Urinary bladder (tissue), 4 donors: ENCODE results near the gene MCM9. TPM values are rescaled to one million over a fixed set of nuclear protein-coding genes. Genes with fewer than 3 reads are reported as not detected.

Experiments
- DNase-seq: peaks from one replicate; pipeline ENCODE4 v3.0.0-alpha.2; 2015; ENCODE audit errors: extremely low spot score
- H3K27ac ChIP-seq: one replicate; pipeline ENCODE4 v1.5.1; 2013; ENCODE audit warnings: low read depth, mild to moderate bottlenecking, moderate library complexity
- H3K36me3 ChIP-seq: one replicate; pipeline ENCODE4 v1.6.1; 2013; ENCODE audit warnings: mild to moderate bottlenecking, moderate library complexity; ENCODE audit not compliant: insufficient read depth
- H3K4me1 ChIP-seq: one replicate; pipeline ENCODE4 v1.6.1; 2013; ENCODE audit warnings: mild to moderate bottlenecking, moderate library complexity; ENCODE audit not compliant: insufficient read depth
- H3K4me3 ChIP-seq: one replicate; pipeline ENCODE4 v1.5.1; 2013; ENCODE audit warnings: low read depth, low read length
- WGBS: extraction: QIAGEN DNeasy Blood & Tissue Kit; methylation state at CpG from one replicate; pipeline ENCODE4 v1.1.7; 2013; 5-methylcytosine and 5-hydroxymethylcytosine counted together
- polyA plus RNA-seq: library from polyadenylated mRNA; stranded (reverse); fragments of 200-250 nt; gene quantifications from one replicate; pipeline ENCODE4 v1.2.3, GENCODE V29; 2013
- total RNA-seq: library from RNA; depleted of rRNA; stranded (reverse); fragments of >200 nt; gene quantifications from one replicate; pipeline ENCODE4 v1.2.3, GENCODE V29; 2014
- donor health status: healthy with polysubstance abuse.
- donor health status: healthy.

The MCM9 gene
- total and polyA plus RNA-seq, 2 donors: 7.5 to 26.3 TPM

GRCh38 chr6:118895261-118895560, 39.7 kb downstream of the MCM9 start:
- H3K4me3 ChIP-seq: peak overlapping the region; percentile 92
- 0% methylated on average over 11 of the region's 11 CpGs for WGBS
- DNase-seq: no peak
- no peaks in the 10 kb centered on the region for H3K36me3 ChIP-seq
- H3K27ac ChIP-seq: peak overlapping the region; percentile 94
- H3K4me1 ChIP-seq: peaks cover 5% of the 10 kb centered on the region

- peaks cover 6% of the 10 kb centered on the region for H3K4me1 ChIP-seq
- no peak for DNase-seq
- WGBS: under 1% methylated on average over 102 of the region's 102 CpGs
Observed at GRCh38 chr6:118894425-118895260, 40.3 kb downstream of the MCM9 start.

GRCh38 chr6:118893807-118894424, 41.0 kb downstream of the MCM9 start, which contains the start of gene ASF1A:
TSS of gene ASF1A (plus strand) at chr6:118894152. CDS start at chr6:118894414, 262 bp downstream.
- H3K36me3 ChIP-seq: no peaks in the 10 kb centered on the region
- peak within 1 kb of the TSS; percentile 94 for H3K27ac ChIP-seq
- WGBS: under 1% methylated on average over 51 of the region's 51 CpGs
- peak; percentile 99 for DNase-seq
- H3K4me1 ChIP-seq: peaks cover 4% of the 10 kb centered on the region
- peak within 1 kb of the TSS; percentile 92 for H3K4me3 ChIP-seq

More at GRCh38 chr6:118894425-118895260, 40.3 kb downstream of the MCM9 start:
- peak overlapping the region; percentile 94 for H3K27ac ChIP-seq
- H3K4me3 ChIP-seq: peak overlapping the region; percentile 92
- no peaks in the 10 kb centered on the region for H3K36me3 ChIP-seq

- peak overlapping the region; percentile 90 for H3K27ac ChIP-seq
- H3K4me3 ChIP-seq: peak overlapping the region; percentile 92
- H3K36me3 ChIP-seq: no peaks in the 10 kb centered on the region
- DNase-seq: no peak
- peaks cover 4% of the 10 kb centered on the region for H3K4me1 ChIP-seq
- WGBS: under 1% methylated on average over 18 of the region's 18 CpGs
Observed at GRCh38 chr6:118893064-118893806, 41.7 kb downstream of the MCM9 start.

GRCh38 chr6:118892355-118892991, 42.5 kb downstream of the MCM9 start:
- peak overlapping the region; percentile 90 for H3K27ac ChIP-seq
- DNase-seq: no peak
- H3K4me3 ChIP-seq: peak overlapping the region; percentile 92
- whole genome bisulfite sequencing: 20% methylated on average over 6 of the region's 6 CpGs
- H3K36me3 ChIP-seq: no peaks in the 10 kb centered on the region
- peaks cover 4% of the 10 kb centered on the region for H3K4me1 ChIP-seq

- WGBS: 93% methylated on average over 5 of the region's 5 CpGs
- no peak for DNase-seq
- no peaks in the 10 kb centered on the region for H3K36me3 ChIP-seq
- no peak overlapping the region for H3K4me3 ChIP-seq
- H3K4me1 ChIP-seq: peaks cover 1% of the 10 kb centered on the region
- no peak overlapping the region for H3K27ac ChIP-seq
Observed at GRCh38 chr6:118890997-118891790, 43.8 kb downstream of the MCM9 start.

GRCh38 chr6:118889163-118889562, 45.8 kb downstream of the MCM9 start:
- DNase-seq: no peak
- no peak overlapping the region for H3K27ac ChIP-seq
- H3K4me1 ChIP-seq: peaks cover 1% of the 10 kb centered on the region
- 90% methylated on average over 4 of the region's 4 CpGs for WGBS
- H3K36me3 ChIP-seq: no peaks in the 10 kb centered on the region
- H3K4me3 ChIP-seq: no peak overlapping the region

GRCh38 chr6:118886641-118887040, 48.3 kb downstream of the MCM9 start:
- peaks cover 1% of the 10 kb centered on the region for H3K4me1 ChIP-seq
- no peak overlapping the region for H3K4me3 ChIP-seq
- no peak overlapping the region for H3K27ac ChIP-seq
- no peaks in the 10 kb centered on the region for H3K36me3 ChIP-seq
- 92% methylated on average over 6 of the region's 6 CpGs for WGBS
- DNase-seq: no peak

GRCh38 chr6:118882314-118882905, 52.5 kb downstream of the MCM9 start:
- no peaks in the 10 kb centered on the region for H3K36me3 ChIP-seq

GRCh38 chr6:118881440-118882313, 53.3 kb downstream of the MCM9 start:
- no peak overlapping the region for H3K27ac ChIP-seq
- WGBS: 87% methylated on average over 9 of the region's 9 CpGs
- no peaks in the 10 kb centered on the region for H3K4me1 ChIP-seq
- no peak for DNase-seq
- H3K4me3 ChIP-seq: no peak overlapping the region
- H3K36me3 ChIP-seq: no peaks in the 10 kb centered on the region

More at GRCh38 chr6:118882314-118882905, 52.5 kb downstream of the MCM9 start:
- 89% methylated on average over 4 of the region's 4 CpGs for WGBS
- H3K4me3 ChIP-seq: no peak overlapping the region
- no peak overlapping the region for H3K27ac ChIP-seq
- no peaks in the 10 kb centered on the region for H3K4me1 ChIP-seq
- DNase-seq: no peak

GRCh38 chr6:118877806-118878205, 57.2 kb downstream of the MCM9 start:
- Histone ChIP-seq H3K27ac (no peak overlapping the region), H3K4me3 (no peak overlapping the region), H3K36me3 (no peaks in the 10 kb centered on the region), H3K4me1 (no peaks in the 10 kb centered on the region)
- DNase-seq: no peak
- WGBS: 91% methylated on average over 2 of the region's 2 CpGs

GRCh38 chr6:118876814-118877213, 58.1 kb downstream of the MCM9 start:
- DNase-seq: no peak
- Histone ChIP-seq H3K4me3 (no peak overlapping the region), H3K36me3 (no peaks in the 10 kb centered on the region), H3K27ac (no peak overlapping the region), H3K4me1 (no peaks in the 10 kb centered on the region)
